BLaER1 treated with 17β-estradiol and CSF1 and Interleukin-3, amounts not matched to agents 10 nM and 100 nM (cell line): ENCODE measurements around the gene SPAG7.

Experiments used
- H3K27ac ChIP-seq, 11 experiments: shearing (Covaris generic); formaldehyde crosslinking; 2 replicates each; pipeline ENCODE4 v1.8.1; 2022
- H3K27me3 ChIP-seq, 11 experiments: shearing (Covaris generic); formaldehyde crosslinking; 2 replicates each; pipeline ENCODE4 v1.8.1; 2022
- H3K36me3 ChIP-seq, 11 experiments: shearing (Covaris generic); formaldehyde crosslinking; 2 replicates each; pipeline ENCODE4 v1.8.1; 2022
- H3K4me1 ChIP-seq, 10 experiments: shearing (Covaris generic); formaldehyde crosslinking; 2 replicates each; pipeline ENCODE4 v1.8.1; 2022
- H3K4me2 ChIP-seq, 11 experiments: shearing (Covaris generic); formaldehyde crosslinking; 2 replicates each; pipeline ENCODE4 v1.8.1; 2022
- H3K4me3 ChIP-seq, 10 experiments: shearing (Covaris generic); formaldehyde crosslinking; 2 replicates each; pipeline ENCODE4 v1.8.1; 2022
- H3K9ac ChIP-seq, 11 experiments: shearing (Covaris generic); formaldehyde crosslinking; 2 replicates each; pipeline ENCODE4 v1.8.1; 2022
- H3K9me3 ChIP-seq, 11 experiments: shearing (Covaris generic); formaldehyde crosslinking; replicated peaks in 1 of 11; 2 replicates each; pipeline ENCODE4 v1.8.1; 2022
- H4K20me1 ChIP-seq, 11 experiments: shearing (Covaris generic); formaldehyde crosslinking; 2 replicates each; pipeline ENCODE4 v1.8.1; 2022
- Cebpa-rat ChIP-seq, 11 experiments: shearing (Covaris generic); IDR thresholded peaks; 2 replicates each; pipeline ENCODE4 v1.8.1; 2022

SPAG7 gene

DNA sequence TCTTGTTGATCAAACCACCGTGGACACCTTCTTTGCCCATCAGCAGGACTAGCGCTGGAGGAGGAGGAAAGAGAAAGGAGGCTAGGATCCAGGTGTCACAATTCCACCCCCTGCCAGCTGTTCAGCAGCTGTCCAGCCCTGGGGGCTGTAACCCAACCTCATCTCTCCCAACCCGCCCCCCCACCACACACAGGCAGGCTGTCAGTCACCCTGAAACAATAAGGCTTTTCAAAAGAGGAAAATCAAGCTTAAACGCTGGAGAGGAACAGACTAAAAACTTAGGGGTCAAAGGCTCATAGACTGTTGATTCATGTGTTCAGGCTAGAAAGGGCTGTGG is 21.7 kb downstream of the SPAG7 start:
- peak overlapping the region; percentile 91 to 100 (median 99) for H3K9ac ChIP-seq
- H3K27ac ChIP-seq, result peak overlapping the region in 10 of 11 experiments; percentile 70 to 99 (median 98); a peak in 16 of 22 replicates

GRCh38 chr17:4945176-4945943 is 22.3 kb downstream of the SPAG7 start:
- Histone ChIP-seq H3K4me2 (peak overlapping the region; percentile 90 to 99 (median 98)), H3K27ac (peak overlapping the region; percentile 30 to 99 (median 61); a peak in 20 of 22 replicates), H3K9me3 (no peaks in the 10 kb centered on the region), H3K4me1 (peaks cover 48 to 63% (median 60%) of the 10 kb centered on the region in 10 experiments), H3K27me3 (no peaks in the 10 kb centered on the region), H3K9ac (peak overlapping the region; percentile 91 to 100 (median 99); a peak in 21 of 22 replicates), H3K36me3 (peaks cover 49 to 65% (median 59%) of the 10 kb centered on the region in 11 experiments), H4K20me1 (peaks cover 54 to 79% (median 70%) of the 10 kb centered on the region in 11 experiments), H3K4me3 (peak overlapping the region; percentile 85 to 100 (median 98); a peak in 19 of 20 replicates)
- TF ChIP-seq Cebpa-rat (IDR thresholded peaks at IDR 0.05), result no peak

More for the DNA sequence above, 21.7 kb downstream of the SPAG7 start:
- H3K36me3 ChIP-seq, result peaks cover 49 to 65% (median 59%) of the 10 kb centered on the region in 11 experiments
- no peaks in the 10 kb centered on the region for H3K27me3 ChIP-seq
- H3K4me3 ChIP-seq, result peak overlapping the region; percentile 85 to 100 (median 98)
- no peaks in the 10 kb centered on the region for H3K9me3 ChIP-seq
- H4K20me1 ChIP-seq, result peaks cover 54 to 74% (median 70%) of the 10 kb centered on the region in 11 experiments
- no peak for TF ChIP-seq Cebpa-rat (IDR thresholded peaks at IDR 0.05)
- peaks cover 54 to 69% (median 66%) of the 10 kb centered on the region in 10 experiments for H3K4me1 ChIP-seq
- peak overlapping the region; percentile 90 to 99 (median 98) for H3K4me2 ChIP-seq

DNA sequence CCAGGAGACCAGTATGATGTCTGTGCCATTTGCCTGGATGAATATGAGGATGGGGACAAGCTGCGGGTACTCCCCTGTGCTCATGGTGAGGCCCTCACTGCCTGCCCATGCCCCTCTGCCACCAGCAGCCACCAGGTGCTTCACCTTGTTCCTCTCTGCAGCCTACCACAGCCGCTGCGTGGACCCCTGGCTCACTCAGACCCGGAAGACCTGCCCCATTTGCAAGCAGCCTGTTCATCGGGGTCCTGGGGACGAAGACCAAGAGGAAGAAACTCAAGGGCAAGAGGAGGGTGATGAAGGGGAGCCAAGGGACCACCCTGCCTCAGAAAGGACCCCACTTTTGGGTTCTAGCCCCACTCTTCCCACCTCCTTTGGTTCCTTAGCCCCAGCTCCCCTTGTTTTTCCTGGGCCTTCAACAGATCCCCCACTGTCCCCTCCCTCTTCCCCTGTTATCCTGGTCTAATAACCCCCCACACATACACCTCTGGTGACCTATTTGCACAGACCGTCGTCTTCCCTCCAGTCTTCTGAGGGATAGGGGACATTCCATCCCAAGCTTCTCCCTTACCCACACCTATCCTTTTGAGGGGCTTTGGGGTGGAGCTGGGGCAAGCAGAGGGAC is 23.0 kb downstream of the SPAG7 start:
- Histone ChIP-seq H3K27me3 (no peaks in the 10 kb centered on the region), H3K36me3 (peaks cover 49 to 65% (median 59%) of the 10 kb centered on the region in 11 experiments), H3K4me1 (peaks cover 45 to 61% (median 57%) of the 10 kb centered on the region in 10 experiments), H4K20me1 (peaks cover 54 to 79% (median 70%) of the 10 kb centered on the region in 11 experiments), H3K4me3 (peak overlapping the region; percentile 85 to 100 (median 98); a peak in 19 of 20 replicates), H3K9ac (peak overlapping the region; percentile 91 to 100 (median 99)), H3K9me3 (no peaks in the 10 kb centered on the region), H3K4me2 (peak overlapping the region; percentile 90 to 99 (median 98)), H3K27ac (peak overlapping the region; percentile 30 to 99 (median 59); a peak in 21 of 22 replicates)
- no peak for TF ChIP-seq Cebpa-rat (IDR thresholded peaks at IDR 0.05)

GRCh38 chr17:4944163-4944553 is 23.5 kb downstream of the SPAG7 start:
- no peak for TF ChIP-seq Cebpa-rat (IDR thresholded peaks at IDR 0.05)
- H3K27me3 ChIP-seq, result no peaks in the 10 kb centered on the region
- peaks cover 46 to 61% (median 58%) of the 10 kb centered on the region in 10 experiments for H3K4me1 ChIP-seq
- peaks cover 54 to 83% (median 70%) of the 10 kb centered on the region in 11 experiments for H4K20me1 ChIP-seq
- peaks cover 49 to 65% (median 59%) of the 10 kb centered on the region in 11 experiments for H3K36me3 ChIP-seq
- peak overlapping the region; percentile 85 to 100 (median 98); a peak in 19 of 20 replicates for H3K4me3 ChIP-seq
- peak overlapping the region; percentile 90 to 99 (median 98) for H3K4me2 ChIP-seq
- H3K9ac ChIP-seq, result peak overlapping the region; percentile 91 to 100 (median 99)
- peak overlapping the region; percentile 30 to 99 (median 59); a peak in 21 of 22 replicates for H3K27ac ChIP-seq
- no peaks in the 10 kb centered on the region for H3K9me3 ChIP-seq

DNA sequence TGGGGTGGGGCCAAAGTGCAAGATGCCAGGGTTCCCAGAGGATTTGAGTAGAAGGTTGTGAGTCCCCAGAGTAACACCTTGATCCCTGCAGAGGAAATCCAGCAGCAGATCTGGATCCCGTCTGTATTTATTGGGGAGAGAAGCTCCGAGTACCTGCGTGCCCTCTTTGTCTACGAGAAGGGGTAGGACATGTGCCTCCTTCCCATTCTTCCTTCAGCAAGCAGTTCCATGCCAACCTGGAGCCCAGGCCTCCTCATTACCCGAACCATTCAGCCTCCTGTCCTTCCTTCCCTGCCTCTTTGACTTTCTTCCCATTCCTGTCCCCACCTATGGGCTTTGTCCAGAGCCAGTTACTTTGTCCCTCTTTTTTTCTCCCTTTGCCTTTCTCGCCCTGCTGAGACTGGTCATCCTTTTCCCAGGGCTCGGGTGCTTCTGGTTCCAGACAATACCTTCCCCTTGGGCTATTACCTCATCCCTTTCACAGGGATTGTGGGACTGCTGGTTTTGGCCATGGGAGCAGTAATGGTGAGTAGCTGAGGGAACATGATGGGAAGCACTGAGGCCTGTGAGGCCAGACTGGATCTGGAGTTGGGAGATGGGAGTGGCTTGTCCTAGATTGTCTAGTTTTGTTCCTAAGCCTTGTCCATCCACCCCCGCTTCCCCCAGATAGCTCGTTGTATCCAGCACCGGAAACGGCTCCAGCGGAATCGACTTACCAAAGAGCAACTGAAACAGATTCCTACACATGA is 24.7 kb downstream of the SPAG7 start:
- Histone ChIP-seq H3K4me1 (peaks cover 58 to 74% (median 70%) of the 10 kb centered on the region in 10 experiments), H3K4me2 (peak overlapping the region; percentile 90 to 99 (median 98)), H3K9me3 (no peaks in the 10 kb centered on the region), H3K36me3 (peaks cover 57 to 73% (median 66%) of the 10 kb centered on the region in 11 experiments), H3K27me3 (no peaks in the 10 kb centered on the region), H3K4me3 (peak overlapping the region in 9 of 10 experiments; percentile 85 to 100 (median 95); a peak in 15 of 20 replicates), H4K20me1 (peaks cover 54 to 89% (median 68%) of the 10 kb centered on the region in 11 experiments), H3K9ac (peak overlapping the region; percentile 91 to 100 (median 99); a peak in 21 of 22 replicates), H3K27ac (peak overlapping the region in 10 of 11 experiments; percentile 4 to 99 (median 59); a peak in 16 of 22 replicates)
- no peak for TF ChIP-seq Cebpa-rat (IDR thresholded peaks at IDR 0.05)

- Histone ChIP-seq H3K9ac (peak overlapping the region; percentile 91 to 100 (median 99)), H3K4me3 (peak overlapping the region; percentile 80 to 100 (median 87)), H3K9me3 (no peaks in the 10 kb centered on the region), H4K20me1 (peaks cover 40 to 84% (median 55%) of the 10 kb centered on the region in 11 experiments), H3K36me3 (peaks cover 64 to 75% (median 69%) of the 10 kb centered on the region in 11 experiments), H3K4me1 (peaks cover 68 to 84% (median 81%) of the 10 kb centered on the region in 10 experiments), H3K27me3 (no peaks in the 10 kb centered on the region), H3K4me2 (peak overlapping the region; percentile 90 to 99 (median 98)), H3K27ac (peak overlapping the region; percentile 84 to 99 (median 93))
- TF ChIP-seq Cebpa-rat (IDR thresholded peaks at IDR 0.05), result peak in 1 of 11 experiments; percentile 5; a peak in 1 of 22 replicates
Observed at GRCh38 chr17:4941319-4941610, 26.4 kb downstream of the SPAG7 start.

DNA sequence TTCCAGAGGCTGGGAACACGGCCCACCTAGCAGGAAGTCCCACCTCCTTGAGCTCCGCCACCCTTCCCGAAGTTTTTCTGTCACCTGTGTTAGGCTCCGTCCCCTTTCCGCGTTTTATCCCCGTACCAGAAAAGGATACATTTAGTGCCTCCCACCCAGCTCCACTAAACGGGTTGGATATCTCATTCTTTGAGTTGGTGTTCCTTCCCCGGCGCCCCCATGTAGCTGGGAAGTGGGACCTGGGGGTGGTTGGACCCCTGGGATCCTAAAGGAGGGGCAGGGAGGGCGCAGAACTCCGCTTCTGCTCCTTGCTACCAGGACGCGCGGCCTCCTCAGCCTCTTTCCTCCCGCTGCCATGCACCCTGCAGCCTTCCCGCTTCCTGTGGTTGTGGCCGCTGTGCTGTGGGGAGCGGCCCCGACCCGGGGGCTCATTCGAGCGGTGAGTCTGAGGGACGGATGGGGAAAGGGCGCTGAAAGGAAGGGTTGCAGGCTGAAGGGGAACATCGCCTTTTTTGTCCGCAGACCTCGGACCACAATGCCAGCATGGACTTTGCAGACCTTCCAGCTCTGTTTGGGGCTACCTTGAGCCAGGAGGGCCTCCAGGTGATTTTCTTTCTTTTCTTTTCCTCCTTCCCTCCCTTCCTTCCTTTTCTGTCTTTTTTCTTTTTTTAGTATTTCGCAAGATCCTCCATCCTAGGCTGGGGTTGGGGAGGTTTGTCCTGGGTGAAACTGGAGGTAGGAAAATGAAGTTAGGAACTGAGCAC is 26.9 kb downstream of the SPAG7 start:
- peaks cover 63 to 83% (median 77%) of the 10 kb centered on the region in 10 experiments for H3K4me1 ChIP-seq
- H3K9me3 ChIP-seq, result no peaks in the 10 kb centered on the region
- H3K27ac ChIP-seq, result peak overlapping the region; percentile 84 to 99 (median 93)
- H3K4me2 ChIP-seq, result peak overlapping the region; percentile 90 to 99 (median 98)
- H3K27me3 ChIP-seq, result no peaks in the 10 kb centered on the region
- H3K9ac ChIP-seq, result peak overlapping the region; percentile 91 to 100 (median 99)
- peak in 4 of 11 experiments; percentile 37 to 82 (median 56); a peak in 5 of 22 replicates for TF ChIP-seq Cebpa-rat (IDR thresholded peaks at IDR 0.05)
- peaks cover 63 to 76% (median 69%) of the 10 kb centered on the region in 11 experiments for H3K36me3 ChIP-seq
- peak overlapping the region; percentile 80 to 100 (median 87) for H3K4me3 ChIP-seq
- peaks cover 35 to 84% (median 50%) of the 10 kb centered on the region in 11 experiments for H4K20me1 ChIP-seq
